Measurements from ENCODE around the gene HCRTR1. TPM values are rescaled to one million over a fixed set of nuclear protein-coding genes. Genes with fewer than 3 reads are reported as not detected.

Gene HCRTR1
- polyA plus RNA-seq, 1 of the 3 experiments (the other 2 are of a cell fraction), result 0.03 TPM

GRCh38 chr1:31583082-31583994, 34.2 kb upstream of the HCRTR1 start:
- peak overlapping the region; percentile 38; the same call in 1 of the 2 replicates for H3K4me2 ChIP-seq
- no peaks in the 10 kb centered on the region for H3K9me2 ChIP-seq
- no peaks in the 10 kb centered on the region for H3K36me3 ChIP-seq (replicated peaks in 1 of 2; ENCODE audit: control insufficient read depth in 1 of 2, insufficient read depth in 2 of 2, low read length in 1 of 2)
- H4K20me1 ChIP-seq (ENCODE audit: insufficient read depth), result no peaks in the 10 kb centered on the region
- no peaks in the 10 kb centered on the region for H3K9me3 ChIP-seq
- H3K27me3 ChIP-seq (ENCODE audit: insufficient read depth), result no peaks in the 10 kb centered on the region
- 82% methylated on average over 13 of the region's 16 CpGs for WGBS (ENCODE audit: low lambda C conversion rate)
- DNase-seq, result no peak
- no peak overlapping the region for H3K9ac ChIP-seq
- H3K4me3 ChIP-seq (ENCODE audit: low read depth in 2 of 2, low read length in 1 of 2), result no peak overlapping the region
- no peaks in the 10 kb centered on the region for H3K79me2 ChIP-seq (ENCODE audit: insufficient read depth)
- CTCF ChIA-PET, result interaction anchor here (1.4 to 4.5 kb wide), 3 partner anchors 12 to 34 kb away, joined by 3 to 36 read pairs (median 8); partner anchors contain the start of gene HCRTR1
- H3K27ac ChIP-seq (ENCODE audit: low read depth in 2 of 2, low read length in 1 of 2), result no peak overlapping the region
- H3F3A ChIP-seq (replicated peaks; ENCODE audit: insufficient read depth), result no peaks in the 10 kb centered on the region
- H3K4me1 ChIP-seq (ENCODE audit: control insufficient read depth in 1 of 2, insufficient read depth in 2 of 2, low read depth in 1 of 2, low read length in 1 of 2), result peaks cover 0 to 18% of the 10 kb centered on the region in 2 experiments; a peak in 2 of 4 replicates
- POLR2A ChIA-PET, result no interaction called here
- TF ChIP-seq, protein P1, sequence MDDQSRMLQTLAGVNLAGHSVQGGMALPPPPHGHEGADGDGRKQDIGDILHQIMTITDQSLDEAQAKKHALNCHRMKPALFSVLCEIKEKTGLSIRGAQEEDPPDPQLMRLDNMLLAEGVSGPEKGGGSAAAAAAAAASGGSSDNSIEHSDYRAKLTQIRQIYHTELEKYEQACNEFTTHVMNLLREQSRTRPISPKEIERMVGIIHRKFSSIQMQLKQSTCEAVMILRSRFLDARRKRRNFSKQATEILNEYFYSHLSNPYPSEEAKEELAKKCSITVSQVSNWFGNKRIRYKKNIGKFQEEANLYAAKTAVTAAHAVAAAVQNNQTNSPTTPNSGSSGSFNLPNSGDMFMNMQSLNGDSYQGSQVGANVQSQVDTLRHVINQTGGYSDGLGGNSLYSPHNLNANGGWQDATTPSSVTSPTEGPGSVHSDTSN (IDR thresholded peaks at IDR 0.05), result no peak
- no peak for TF ChIP-seq ELF1 (IDR thresholded peaks at IDR 0.05)
- no peak for TF ChIP-seq CHD2 (IDR thresholded peaks at IDR 0.05; ENCODE audit: low read length, partially characterized antibody)
- no peak for TF ChIP-seq USF2 (IDR thresholded peaks at IDR 0.05; ENCODE audit: borderline replicate concordance, low read depth, low read length)
- TF ChIP-seq TEAD4 (IDR thresholded peaks at IDR 0.05; ENCODE audit: borderline replicate concordance, insufficient read depth), result no peak
- TF ChIP-seq USF1 (IDR thresholded peaks at IDR 0.05; ENCODE audit: borderline replicate concordance, low read depth), result no peak
- no peak for TF ChIP-seq FOSL2 (IDR thresholded peaks at IDR 0.05; ENCODE audit: borderline replicate concordance, low read depth)
- TF ChIP-seq TCF12 (IDR thresholded peaks at IDR 0.05), result no peak
- no peak for TF ChIP-seq EP300 (IDR thresholded peaks at IDR 0.05; ENCODE audit: borderline replicate concordance in 1 of 2, low read depth in 1 of 2, low read length in 1 of 2)
- TF ChIP-seq, protein P2, sequence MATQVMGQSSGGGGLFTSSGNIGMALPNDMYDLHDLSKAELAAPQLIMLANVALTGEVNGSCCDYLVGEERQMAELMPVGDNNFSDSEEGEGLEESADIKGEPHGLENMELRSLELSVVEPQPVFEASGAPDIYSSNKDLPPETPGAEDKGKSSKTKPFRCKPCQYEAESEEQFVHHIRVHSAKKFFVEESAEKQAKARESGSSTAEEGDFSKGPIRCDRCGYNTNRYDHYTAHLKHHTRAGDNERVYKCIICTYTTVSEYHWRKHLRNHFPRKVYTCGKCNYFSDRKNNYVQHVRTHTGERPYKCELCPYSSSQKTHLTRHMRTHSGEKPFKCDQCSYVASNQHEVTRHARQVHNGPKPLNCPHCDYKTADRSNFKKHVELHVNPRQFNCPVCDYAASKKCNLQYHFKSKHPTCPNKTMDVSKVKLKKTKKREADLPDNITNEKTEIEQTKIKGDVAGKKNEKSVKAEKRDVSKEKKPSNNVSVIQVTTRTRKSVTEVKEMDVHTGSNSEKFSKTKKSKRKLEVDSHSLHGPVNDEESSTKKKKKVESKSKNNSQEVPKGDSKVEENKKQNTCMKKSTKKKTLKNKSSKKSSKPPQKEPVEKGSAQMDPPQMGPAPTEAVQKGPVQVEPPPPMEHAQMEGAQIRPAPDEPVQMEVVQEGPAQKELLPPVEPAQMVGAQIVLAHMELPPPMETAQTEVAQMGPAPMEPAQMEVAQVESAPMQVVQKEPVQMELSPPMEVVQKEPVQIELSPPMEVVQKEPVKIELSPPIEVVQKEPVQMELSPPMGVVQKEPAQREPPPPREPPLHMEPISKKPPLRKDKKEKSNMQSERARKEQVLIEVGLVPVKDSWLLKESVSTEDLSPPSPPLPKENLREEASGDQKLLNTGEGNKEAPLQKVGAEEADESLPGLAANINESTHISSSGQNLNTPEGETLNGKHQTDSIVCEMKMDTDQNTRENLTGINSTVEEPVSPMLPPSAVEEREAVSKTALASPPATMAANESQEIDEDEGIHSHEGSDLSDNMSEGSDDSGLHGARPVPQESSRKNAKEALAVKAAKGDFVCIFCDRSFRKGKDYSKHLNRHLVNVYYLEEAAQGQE (IDR thresholded peaks at IDR 0.05; ENCODE audit: low read depth, low read length), result no peak
- TF ChIP-seq RXRA (IDR thresholded peaks at IDR 0.05; ENCODE audit: borderline replicate concordance, low read depth), result no peak
- no peak for TF ChIP-seq FOXM1 (IDR thresholded peaks at IDR 0.05; ENCODE audit: low read depth)
- no peak for TF ChIP-seq FOXJ3 (CRISPR knock-in tag; IDR thresholded peaks at IDR 0.05)
- no peak for TF ChIP-seq YY1 (IDR thresholded peaks at IDR 0.05; ENCODE audit: low read depth)
- TF ChIP-seq JUND (IDR thresholded peaks at IDR 0.05), result no peak
- no peak overlapping the region for H2AFZ ChIP-seq (ENCODE audit: low read depth)
